Activated naive CD8-positive, alpha-beta T cell treated with anti-CD3 and anti-CD28 coated beads for 36 hours (primary cell): ENCODE results near the gene VTI1A. TPM values are rescaled to one million over a fixed set of nuclear protein-coding genes. Genes with fewer than 3 reads are reported as not detected.

ENCODE experiments used
- DNase-seq: peaks from one replicate; pipeline ENCODE4 v3.0.0; 2021
- H3K27ac Mint-ChIP-seq: one replicate; pipeline ENCODE4 v1.8.0; 2022; ENCODE audit warnings: mild to moderate bottlenecking, moderate library complexity, mixed read lengths
- H3K27me3 Mint-ChIP-seq: one replicate; pipeline ENCODE4 v1.8.0; 2022; ENCODE audit warnings: mild to moderate bottlenecking, mixed read lengths
- H3K36me3 Mint-ChIP-seq: one replicate; pipeline ENCODE4 v1.8.0; 2021; ENCODE audit warnings: mild to moderate bottlenecking, mixed read lengths
- H3K4me1 Mint-ChIP-seq: one replicate; pipeline ENCODE4 v1.8.0; 2021; ENCODE audit warnings: mixed read lengths
- H3K4me3 Mint-ChIP-seq: one replicate; pipeline ENCODE4 v1.8.0; 2022; ENCODE audit warnings: mild to moderate bottlenecking, moderate library complexity, mixed read lengths
- H3K9me3 Mint-ChIP-seq: one replicate; pipeline ENCODE4 v1.8.0; 2022; ENCODE audit warnings: mixed read lengths
- total RNA-seq, 2 experiments: library from RNA; stranded (reverse); gene quantifications; one replicate each; pipeline ENCODE4 v1.2.3, GENCODE V29; 2021

Gene VTI1A
- total RNA-seq, 2 experiments from 2014 or later, result 31.5 to 33.7 TPM

DNA sequence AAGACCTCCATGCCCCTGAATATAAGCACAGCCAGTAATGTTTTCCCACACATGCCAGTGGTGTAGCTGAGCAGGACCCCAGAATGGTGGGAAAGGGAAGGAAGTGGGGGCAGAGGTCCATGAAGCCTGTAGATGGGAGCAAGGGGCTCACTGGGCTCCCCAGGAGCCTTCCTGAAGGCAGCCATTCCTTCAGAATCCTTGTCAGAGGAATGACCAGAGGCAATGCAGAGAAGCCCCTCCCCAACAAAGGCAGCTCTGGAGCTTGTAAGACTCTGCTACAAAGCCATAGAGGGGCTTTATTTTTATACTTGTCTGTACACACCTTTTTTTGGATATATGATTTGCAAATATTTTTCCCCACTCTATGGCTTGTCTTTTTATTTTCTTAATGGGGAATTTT is 338.1 kb downstream of the VTI1A start:
- Mint-ChIP-seq H3K4me3 (no peak overlapping the region), H3K9me3 (peaks cover 24% of the 10 kb centered on the region), H3K36me3 (peaks cover 39% of the 10 kb centered on the region), H3K27me3 (no peaks in the 10 kb centered on the region), H3K27ac (no peak overlapping the region), H3K4me1 (no peaks in the 10 kb centered on the region)
- no peak for DNase-seq

DNA sequence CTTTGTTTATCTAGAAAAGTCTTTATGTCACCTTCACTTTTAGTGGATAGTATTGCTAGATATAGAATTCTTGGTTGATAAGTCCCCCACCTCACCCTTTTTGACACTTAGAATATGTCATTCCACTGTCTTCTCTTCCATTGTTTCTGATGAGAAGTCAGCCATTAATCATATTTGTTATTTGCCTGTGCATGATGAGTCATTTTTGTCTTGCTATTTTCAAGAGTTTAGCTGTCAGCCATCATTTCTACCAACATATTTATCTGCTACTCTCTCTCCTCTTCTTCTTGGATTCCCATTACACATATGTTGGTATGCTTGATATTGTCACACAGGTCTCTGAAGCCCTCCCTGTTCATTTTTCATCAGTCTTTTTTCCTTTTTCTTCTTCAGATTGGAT is 342.2 kb downstream of the VTI1A start:
- H3K36me3 Mint-ChIP-seq, result peaks cover 33% of the 10 kb centered on the region
- no peaks in the 10 kb centered on the region for H3K4me1 Mint-ChIP-seq
- no peak for DNase-seq
- no peak overlapping the region for H3K27ac Mint-ChIP-seq
- H3K27me3 Mint-ChIP-seq, result no peaks in the 10 kb centered on the region
- H3K4me3 Mint-ChIP-seq, result no peak overlapping the region
- peaks cover 24% of the 10 kb centered on the region for H3K9me3 Mint-ChIP-seq

DNA sequence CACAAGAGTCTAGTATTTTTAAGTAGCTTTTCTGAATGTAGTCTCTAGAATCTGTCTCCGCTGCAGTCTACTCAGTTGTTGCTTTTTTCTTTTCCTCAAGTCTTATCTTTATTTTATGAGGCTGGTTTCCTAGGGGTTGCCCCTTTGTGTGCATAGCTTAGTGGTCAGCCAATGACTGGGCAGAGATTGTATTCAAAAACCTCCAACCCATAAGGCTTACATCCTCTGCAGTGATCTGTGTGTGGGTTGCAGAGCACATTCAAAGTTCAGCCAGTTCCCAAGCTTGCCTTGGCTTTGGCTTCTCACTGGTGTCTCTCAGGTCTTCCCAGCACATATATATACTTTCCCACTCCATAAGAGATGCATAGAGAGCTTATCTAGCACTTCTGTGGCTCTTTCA is 343.0 kb downstream of the VTI1A start:
- no peaks in the 10 kb centered on the region for H3K27me3 Mint-ChIP-seq
- peaks cover 24% of the 10 kb centered on the region for H3K9me3 Mint-ChIP-seq
- no peaks in the 10 kb centered on the region for H3K4me1 Mint-ChIP-seq
- peaks cover 33% of the 10 kb centered on the region for H3K36me3 Mint-ChIP-seq
- H3K27ac Mint-ChIP-seq, result no peak overlapping the region
- no peak overlapping the region for H3K4me3 Mint-ChIP-seq
- DNase-seq, result no peak

DNA sequence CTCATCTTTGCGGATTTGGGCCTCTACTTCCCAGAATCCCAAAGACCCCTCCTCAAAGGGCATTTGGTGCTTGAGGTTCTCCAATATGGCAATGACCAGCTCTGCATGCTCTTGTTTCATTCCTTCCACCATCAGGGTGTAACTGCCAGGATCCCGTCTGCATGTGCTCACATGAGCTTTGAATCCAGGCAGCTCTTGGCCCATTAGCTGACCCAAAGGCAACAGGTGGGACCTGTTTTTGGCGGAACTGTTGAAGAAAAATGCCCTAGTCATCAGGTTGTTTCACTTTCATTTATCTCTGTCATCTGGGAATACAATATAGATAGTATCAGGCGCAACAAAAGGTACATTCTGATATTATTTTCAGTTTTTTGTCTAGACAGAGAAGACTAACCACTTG is 343.9 kb downstream of the VTI1A start:
- no peaks in the 10 kb centered on the region for H3K4me1 Mint-ChIP-seq
- no peak overlapping the region for H3K4me3 Mint-ChIP-seq
- peaks cover 24% of the 10 kb centered on the region for H3K9me3 Mint-ChIP-seq
- H3K27me3 Mint-ChIP-seq, result no peaks in the 10 kb centered on the region
- peaks cover 27% of the 10 kb centered on the region for H3K36me3 Mint-ChIP-seq
- no peak overlapping the region for H3K27ac Mint-ChIP-seq
- DNase-seq, result no peak

DNA sequence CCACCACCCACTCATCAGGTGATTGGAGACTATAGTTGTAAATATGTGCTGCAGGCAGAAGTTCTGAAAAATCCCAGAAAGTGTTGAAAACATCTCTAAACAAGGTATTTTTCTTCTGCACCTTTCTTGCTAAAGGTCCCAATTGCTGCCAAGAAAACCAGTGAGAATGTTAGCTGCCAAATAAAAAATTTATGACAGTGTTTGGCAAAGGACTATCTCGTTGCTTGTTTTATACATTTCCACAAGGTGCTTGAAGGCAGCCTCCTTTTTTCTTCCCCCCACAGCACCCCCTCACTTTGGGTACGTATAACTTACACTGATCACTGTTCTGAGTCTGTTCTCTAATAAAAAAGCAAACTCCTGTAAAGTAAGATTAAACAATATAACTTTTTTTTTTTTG is 344.4 kb downstream of the VTI1A start:
- Mint-ChIP-seq H3K4me1 (no peaks in the 10 kb centered on the region), H3K36me3 (peaks cover 24% of the 10 kb centered on the region), H3K27ac (no peak overlapping the region), H3K27me3 (no peaks in the 10 kb centered on the region), H3K4me3 (no peak overlapping the region), H3K9me3 (peaks cover 21% of the 10 kb centered on the region)
- no peak for DNase-seq

DNA sequence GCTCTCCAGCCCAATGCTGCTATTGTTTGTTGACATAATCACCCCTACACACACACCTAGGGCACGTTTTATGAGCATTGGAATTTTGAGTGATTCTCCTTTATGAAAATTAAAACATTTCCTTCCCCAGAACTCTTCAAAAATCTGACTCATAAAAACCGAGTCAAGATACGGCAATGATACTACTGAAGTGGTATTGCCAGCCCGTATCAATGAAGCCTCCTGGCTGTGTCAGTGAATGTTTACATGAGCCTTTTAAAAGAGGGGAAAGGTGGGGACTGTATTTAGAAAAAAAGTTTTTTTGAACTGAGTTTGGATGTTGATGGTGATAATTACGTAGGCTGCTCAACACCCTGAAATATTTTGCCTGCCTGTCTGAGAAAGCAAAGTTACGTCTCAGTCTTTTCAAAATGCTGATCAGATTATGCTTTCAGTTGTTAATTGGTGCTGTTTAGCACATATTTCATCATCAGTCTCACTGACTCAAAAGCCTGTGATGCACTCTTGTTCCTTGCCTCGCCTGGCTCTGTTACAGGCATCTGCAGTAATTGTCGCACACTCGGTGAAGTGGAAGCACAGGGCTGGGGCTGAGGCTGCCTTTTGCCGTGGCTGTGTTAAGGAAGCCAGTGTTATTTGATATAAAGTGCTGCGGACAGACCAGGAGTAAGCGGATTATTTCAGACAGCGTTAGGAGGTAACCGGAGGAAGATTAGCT is 345.6 kb downstream of the VTI1A start:
- Mint-ChIP-seq H3K36me3 (peaks cover 17% of the 10 kb centered on the region), H3K4me3 (no peak overlapping the region), H3K27ac (no peak overlapping the region), H3K27me3 (no peaks in the 10 kb centered on the region), H3K4me1 (no peaks in the 10 kb centered on the region), H3K9me3 (peaks cover 14% of the 10 kb centered on the region)
- DNase-seq, result no peak

DNA sequence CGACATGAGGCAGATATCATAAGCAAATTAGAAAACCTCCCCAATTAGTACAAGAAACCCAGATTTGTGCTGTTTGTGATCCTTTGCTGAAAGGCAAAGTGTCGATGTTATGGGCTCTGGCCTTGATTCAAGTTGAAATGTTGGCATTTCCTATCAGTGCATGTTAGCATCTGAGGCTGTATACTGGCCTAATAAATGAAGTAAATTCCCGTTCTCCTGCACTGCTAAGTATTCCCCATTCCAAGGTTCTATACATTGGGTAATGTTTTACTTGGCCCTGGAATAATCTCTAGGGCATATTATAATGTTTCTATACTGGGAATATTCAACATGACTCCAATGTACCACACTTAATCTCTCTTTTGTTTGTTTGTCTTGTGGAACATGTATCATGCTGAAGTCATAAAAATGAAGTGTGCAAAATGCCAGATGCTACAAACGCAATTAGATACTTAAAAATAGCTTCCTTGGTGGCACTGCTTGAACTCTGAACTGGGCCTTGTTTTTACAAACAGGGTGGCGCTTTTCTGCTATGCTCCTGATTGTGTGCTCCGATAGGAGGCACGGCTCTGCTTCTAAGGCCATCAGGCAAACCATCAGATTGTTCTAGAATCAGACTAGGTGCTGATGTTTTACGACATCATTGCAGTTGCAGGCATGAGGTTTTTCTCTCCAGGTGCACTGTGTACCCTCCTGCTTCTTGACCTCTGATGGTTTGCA is 346.3 kb downstream of the VTI1A start:
- Mint-ChIP-seq H3K36me3 (peaks cover 14% of the 10 kb centered on the region), H3K4me3 (no peak overlapping the region), H3K9me3 (peaks cover 10% of the 10 kb centered on the region), H3K27me3 (no peaks in the 10 kb centered on the region), H3K27ac (no peak overlapping the region), H3K4me1 (no peaks in the 10 kb centered on the region)
- no peak for DNase-seq

DNA sequence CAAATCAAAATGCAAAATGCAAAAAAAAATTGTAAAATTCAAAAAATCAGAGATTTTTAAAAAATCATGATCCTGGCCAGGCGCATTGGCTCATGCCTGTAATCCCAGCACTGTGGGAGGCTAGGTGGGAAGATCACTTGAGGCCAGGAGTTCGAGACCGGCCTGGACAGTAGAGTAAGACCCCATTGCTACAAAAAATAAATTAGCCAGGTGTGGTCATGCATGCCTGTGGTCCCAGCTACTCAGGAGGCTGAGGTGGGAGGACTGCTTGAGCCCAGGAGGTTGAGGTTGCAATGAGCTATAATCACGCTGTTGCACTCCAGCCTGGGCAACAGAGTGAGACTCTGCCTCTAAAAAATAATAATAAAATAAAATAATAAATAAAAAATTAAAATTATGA is 347.2 kb downstream of the VTI1A start:
- H3K27me3 Mint-ChIP-seq, result no peaks in the 10 kb centered on the region
- H3K9me3 Mint-ChIP-seq, result peaks cover 6% of the 10 kb centered on the region
- H3K4me1 Mint-ChIP-seq, result no peaks in the 10 kb centered on the region
- DNase-seq, result no peak
- no peak overlapping the region for H3K27ac Mint-ChIP-seq
- no peak overlapping the region for H3K4me3 Mint-ChIP-seq
- H3K36me3 Mint-ChIP-seq, result peaks cover 8% of the 10 kb centered on the region

DNA sequence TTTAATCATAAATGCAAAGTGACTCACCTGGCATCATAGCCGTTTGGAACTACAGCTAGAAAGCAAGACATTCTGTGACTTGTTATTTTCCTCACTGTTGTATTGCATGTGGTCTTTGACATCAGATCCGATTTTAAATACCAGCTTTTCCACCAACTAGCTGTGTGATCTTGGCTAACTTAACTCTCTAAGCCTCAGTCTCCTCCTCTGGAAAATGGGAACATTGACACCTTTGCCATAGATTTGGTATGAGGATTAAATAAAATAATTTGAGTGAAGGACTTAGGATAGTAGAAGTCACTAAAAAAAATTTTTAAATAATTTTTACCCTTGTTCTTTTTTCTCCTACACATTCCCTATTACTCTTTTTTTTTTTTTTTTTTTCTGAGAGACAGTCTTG is 348.1 kb downstream of the VTI1A start:
- H3K27ac Mint-ChIP-seq, result no peak overlapping the region
- no peak overlapping the region for H3K4me3 Mint-ChIP-seq
- H3K4me1 Mint-ChIP-seq, result no peaks in the 10 kb centered on the region
- peaks cover 2% of the 10 kb centered on the region for H3K36me3 Mint-ChIP-seq
- no peaks in the 10 kb centered on the region for H3K9me3 Mint-ChIP-seq
- DNase-seq, result no peak
- no peaks in the 10 kb centered on the region for H3K27me3 Mint-ChIP-seq

DNA sequence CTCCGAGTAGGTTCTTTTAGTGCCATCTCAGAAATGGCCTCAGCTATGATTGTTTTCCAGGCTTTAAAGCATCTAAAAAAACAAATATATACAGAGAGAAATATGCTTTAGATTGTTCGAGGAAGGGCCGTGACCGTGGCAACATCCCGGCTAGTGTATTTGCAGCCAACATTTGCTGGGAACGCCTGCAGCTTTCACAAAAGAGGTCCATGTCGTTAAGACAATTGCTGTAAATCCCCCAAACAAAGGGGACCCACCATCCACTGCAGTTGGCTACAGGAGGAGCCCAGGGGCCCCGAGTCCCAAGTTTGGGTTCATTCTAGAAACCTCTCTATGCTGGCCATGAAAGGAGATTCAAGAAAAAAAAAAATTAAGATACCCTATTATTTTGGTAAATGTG is 350.2 kb downstream of the VTI1A start:
- H3K4me3 Mint-ChIP-seq, result no peak overlapping the region
- H3K4me1 Mint-ChIP-seq, result no peaks in the 10 kb centered on the region
- no peaks in the 10 kb centered on the region for H3K27me3 Mint-ChIP-seq
- no peaks in the 10 kb centered on the region for H3K9me3 Mint-ChIP-seq
- no peak for DNase-seq
- no peaks in the 10 kb centered on the region for H3K36me3 Mint-ChIP-seq
- no peak overlapping the region for H3K27ac Mint-ChIP-seq

DNA sequence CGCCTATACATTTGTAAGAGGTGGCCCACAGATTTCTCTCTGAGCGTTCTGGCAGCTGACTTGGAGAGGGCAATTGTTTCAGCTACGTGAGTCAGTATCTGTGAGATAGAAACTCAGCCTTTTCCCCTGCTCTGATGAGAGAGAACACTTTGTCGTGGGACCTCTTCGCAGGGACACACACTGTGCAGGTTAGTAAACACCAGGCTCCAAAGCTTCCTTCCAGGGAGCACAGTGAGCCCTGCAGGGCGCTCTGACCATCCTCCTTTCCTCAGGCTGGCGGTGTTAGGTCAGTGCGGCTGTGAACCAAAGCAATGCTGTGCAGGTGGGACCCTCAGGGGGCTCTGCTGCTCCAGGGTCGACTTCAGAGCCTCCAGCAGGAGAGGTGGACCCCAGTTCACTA is 350.8 kb downstream of the VTI1A start:
- Mint-ChIP-seq H3K9me3 (no peaks in the 10 kb centered on the region), H3K36me3 (no peaks in the 10 kb centered on the region)
- DNase-seq, result no peak

DNA sequence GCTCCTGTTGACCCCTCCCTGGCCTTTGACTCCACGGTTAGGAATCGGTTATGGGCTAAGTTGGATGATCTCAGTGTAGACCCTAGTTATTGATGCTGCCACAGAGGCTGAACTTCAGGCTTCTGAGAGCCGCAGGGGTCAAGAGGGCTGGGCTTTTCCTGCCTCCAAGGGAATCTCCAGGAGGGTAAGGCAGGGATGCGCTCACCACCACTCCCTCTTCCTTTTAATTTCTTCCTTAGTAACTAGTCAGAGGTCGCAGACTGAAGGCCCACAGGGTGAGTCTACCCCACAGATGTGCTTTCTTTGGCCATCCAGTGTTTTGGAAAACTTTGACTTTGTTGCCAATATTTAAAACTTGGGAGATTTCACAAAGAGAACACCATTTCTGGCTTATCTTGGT is 352.0 kb downstream of the VTI1A start:
- Mint-ChIP-seq H3K4me1 (no peaks in the 10 kb centered on the region), H3K27me3 (no peaks in the 10 kb centered on the region), H3K36me3 (no peaks in the 10 kb centered on the region), H3K27ac (no peak overlapping the region), H3K9me3 (no peaks in the 10 kb centered on the region), H3K4me3 (no peak overlapping the region)
- no peak for DNase-seq

More for the DNA sequence above, 350.8 kb downstream of the VTI1A start:
- no peaks in the 10 kb centered on the region for H3K4me1 Mint-ChIP-seq
- H3K4me3 Mint-ChIP-seq, result no peak overlapping the region
- H3K27ac Mint-ChIP-seq, result no peak overlapping the region
- H3K27me3 Mint-ChIP-seq, result no peaks in the 10 kb centered on the region

DNA sequence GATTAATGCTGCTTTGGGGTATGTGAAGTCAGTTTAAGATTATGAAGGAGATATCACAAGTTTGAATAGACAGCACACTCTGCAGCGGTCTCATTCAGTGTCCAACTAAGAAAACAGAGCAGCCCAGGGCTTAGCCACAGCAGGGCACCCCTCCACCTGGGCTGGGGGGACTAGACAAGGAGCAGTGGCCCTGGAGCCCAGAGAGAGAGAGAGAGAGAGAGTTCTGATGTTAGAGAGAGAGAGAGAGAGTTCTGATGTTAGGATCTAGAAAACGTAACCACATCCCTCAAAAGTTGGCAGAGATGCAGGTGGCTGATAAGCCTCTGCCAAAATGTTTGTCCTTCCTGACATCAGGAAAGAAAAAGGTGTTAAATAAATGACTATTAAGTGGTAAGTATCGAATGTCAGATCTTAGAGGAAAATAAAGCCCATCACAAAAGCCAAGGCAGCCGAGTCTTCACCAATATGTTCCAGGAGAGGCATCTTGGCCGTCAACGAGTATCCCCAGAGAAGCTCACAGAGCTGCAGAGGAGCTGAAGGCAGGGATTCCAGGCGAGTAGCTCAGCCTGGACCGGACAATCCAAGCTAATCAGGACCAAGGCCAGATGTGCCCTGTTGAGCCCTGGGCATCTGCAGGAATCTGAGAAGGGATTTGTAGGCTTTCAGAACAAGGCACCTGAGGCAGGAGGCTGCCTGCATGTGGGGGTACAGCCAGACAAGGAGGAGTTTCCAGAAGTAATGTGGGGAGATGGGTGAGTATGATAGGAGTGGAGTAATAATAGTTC is 352.9 kb downstream of the VTI1A start:
- Mint-ChIP-seq H3K4me1 (no peaks in the 10 kb centered on the region), H3K27me3 (no peaks in the 10 kb centered on the region), H3K36me3 (no peaks in the 10 kb centered on the region), H3K4me3 (no peak overlapping the region), H3K27ac (no peak overlapping the region), H3K9me3 (no peaks in the 10 kb centered on the region)
- DNase-seq, result no peak

DNA sequence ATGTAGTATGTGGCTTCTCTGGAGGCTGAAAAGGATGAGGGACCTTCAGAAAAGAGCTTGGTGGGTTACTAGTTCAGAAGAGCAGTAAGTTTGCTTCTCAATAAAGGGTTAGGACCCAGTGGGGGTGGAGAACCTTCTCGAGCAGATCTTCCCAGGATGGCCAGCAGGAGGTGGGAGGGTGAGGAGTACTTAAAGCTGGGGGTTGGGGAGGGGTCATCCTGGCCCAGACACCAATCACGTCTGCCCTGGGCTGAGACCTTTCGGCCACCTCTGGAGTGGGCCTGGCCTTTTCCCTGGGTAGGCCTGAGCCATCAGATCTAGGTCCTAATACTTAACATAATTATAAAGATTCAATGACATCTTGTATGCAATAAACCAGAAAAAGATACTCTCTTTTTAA is 354.0 kb downstream of the VTI1A start:
- Mint-ChIP-seq H3K27me3 (no peaks in the 10 kb centered on the region), H3K36me3 (no peaks in the 10 kb centered on the region), H3K9me3 (no peaks in the 10 kb centered on the region), H3K4me3 (no peak overlapping the region), H3K4me1 (no peaks in the 10 kb centered on the region), H3K27ac (no peak overlapping the region)
- no peak for DNase-seq

DNA sequence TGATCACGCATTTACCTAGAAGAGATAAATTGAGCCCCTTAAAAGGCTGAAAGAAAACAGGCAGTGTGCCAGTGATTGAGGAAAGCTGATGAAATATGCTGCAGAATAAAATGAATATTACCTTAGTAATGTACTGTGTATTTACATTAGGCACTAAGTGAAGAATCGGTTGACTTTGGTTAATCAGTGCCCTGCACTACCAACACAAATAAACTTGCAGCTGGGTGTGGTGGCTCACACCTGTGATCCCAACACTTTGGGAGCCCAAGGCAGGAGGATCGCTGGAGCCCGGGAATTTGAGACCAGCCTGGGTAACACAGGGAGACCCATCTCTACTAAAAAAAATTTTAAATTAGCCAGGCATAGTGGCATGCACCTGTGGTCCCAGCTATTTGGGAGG is 354.7 kb downstream of the VTI1A start:
- H3K27ac Mint-ChIP-seq, result no peak overlapping the region
- no peak overlapping the region for H3K4me3 Mint-ChIP-seq
- H3K27me3 Mint-ChIP-seq, result no peaks in the 10 kb centered on the region
- H3K9me3 Mint-ChIP-seq, result no peaks in the 10 kb centered on the region
- no peaks in the 10 kb centered on the region for H3K4me1 Mint-ChIP-seq
- no peak for DNase-seq
- no peaks in the 10 kb centered on the region for H3K36me3 Mint-ChIP-seq
